ENCODE results near the gene ZNF562.

DNA sequence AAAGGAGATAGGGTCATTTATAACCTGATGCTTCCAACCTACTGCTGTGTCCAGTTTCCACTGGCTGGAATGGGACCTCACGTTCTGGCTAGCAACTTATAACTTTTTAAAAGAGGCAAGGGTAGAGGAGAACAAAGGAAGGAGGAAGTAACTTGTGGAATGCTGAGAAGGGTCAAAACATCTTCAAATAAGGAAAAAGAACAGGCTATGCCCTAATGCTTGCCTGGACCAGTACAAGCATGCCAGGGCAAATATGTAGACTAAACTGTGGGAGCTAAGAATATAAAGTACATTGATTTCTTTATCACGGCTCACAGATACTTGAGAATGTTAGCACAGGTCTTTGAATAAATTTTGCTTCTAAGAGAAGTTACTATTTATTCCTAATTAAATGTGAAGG lies 52.4 kb downstream of the ZNF562 start:
- TF ChIP-seq POLR2A (IDR thresholded peaks at IDR 0.05; ENCODE audit: low read depth, low read length) = no peak
- TF ChIP-seq, protein P1, sequence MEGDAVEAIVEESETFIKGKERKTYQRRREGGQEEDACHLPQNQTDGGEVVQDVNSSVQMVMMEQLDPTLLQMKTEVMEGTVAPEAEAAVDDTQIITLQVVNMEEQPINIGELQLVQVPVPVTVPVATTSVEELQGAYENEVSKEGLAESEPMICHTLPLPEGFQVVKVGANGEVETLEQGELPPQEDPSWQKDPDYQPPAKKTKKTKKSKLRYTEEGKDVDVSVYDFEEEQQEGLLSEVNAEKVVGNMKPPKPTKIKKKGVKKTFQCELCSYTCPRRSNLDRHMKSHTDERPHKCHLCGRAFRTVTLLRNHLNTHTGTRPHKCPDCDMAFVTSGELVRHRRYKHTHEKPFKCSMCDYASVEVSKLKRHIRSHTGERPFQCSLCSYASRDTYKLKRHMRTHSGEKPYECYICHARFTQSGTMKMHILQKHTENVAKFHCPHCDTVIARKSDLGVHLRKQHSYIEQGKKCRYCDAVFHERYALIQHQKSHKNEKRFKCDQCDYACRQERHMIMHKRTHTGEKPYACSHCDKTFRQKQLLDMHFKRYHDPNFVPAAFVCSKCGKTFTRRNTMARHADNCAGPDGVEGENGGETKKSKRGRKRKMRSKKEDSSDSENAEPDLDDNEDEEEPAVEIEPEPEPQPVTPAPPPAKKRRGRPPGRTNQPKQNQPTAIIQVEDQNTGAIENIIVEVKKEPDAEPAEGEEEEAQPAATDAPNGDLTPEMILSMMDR (IDR thresholded peaks at IDR 0.05; ENCODE audit: extremely low read depth in 1 of 2, insufficient read depth in 1 of 2, low read depth in 1 of 2, low read length in 2 of 2) = no peak

All from endothelial cell of umbilical vein (primary cell).